Stimulated activated CD8-positive, alpha-beta memory T cell treated with anti-CD3 and anti-CD28 coated beads, Interleukin-7, amount 100 ng/mL, for 4 hours (primary cell): ENCODE measurements around the gene TBATA.
A peak's percentile ranks its signal among the peaks of the same experiment; 100 is the strongest.

Source experiments
- DNase-seq, 2 donors: peaks; one replicate each; pipeline ENCODE4 v3.0.0-alpha.2; 2020; ENCODE audit warnings: low read depth in 2 of 2

The TBATA gene

DNA sequence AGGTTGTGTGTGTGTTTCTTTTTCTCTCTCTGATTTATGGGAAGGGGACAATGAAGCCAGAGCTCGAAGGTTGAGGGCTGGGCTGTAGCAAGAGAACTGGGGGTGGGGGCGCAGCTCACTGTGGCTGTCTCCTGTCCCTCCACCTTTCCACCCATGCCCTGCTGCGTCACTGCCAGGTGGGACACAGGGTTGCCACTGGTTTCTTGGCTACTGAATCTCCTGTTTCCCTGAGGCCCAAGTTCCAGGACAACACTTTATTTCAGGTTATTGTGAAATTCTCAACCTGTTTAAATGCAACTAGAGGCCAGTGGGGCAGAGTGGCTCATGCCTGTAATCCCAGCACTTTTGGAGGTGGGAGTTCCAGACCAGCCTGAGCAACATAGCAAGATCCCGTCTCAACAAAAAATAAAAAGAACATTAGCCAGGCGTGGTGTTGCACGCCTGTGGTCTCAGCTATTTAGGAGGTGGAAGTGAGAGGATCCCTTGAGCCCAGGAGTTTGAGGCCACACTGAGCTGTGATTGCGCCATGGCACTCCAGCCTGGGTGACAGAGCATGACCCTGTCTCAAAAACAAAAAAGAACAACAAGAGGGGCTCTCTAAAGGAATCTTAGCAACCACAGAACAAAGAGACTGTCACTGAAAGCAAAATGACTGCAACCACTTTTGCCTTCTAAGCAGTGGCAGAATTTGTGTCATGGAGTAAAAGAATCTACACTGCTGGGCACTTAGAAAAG is 22.6 kb downstream of the TBATA start:
- DNase-seq: no peak

DNA sequence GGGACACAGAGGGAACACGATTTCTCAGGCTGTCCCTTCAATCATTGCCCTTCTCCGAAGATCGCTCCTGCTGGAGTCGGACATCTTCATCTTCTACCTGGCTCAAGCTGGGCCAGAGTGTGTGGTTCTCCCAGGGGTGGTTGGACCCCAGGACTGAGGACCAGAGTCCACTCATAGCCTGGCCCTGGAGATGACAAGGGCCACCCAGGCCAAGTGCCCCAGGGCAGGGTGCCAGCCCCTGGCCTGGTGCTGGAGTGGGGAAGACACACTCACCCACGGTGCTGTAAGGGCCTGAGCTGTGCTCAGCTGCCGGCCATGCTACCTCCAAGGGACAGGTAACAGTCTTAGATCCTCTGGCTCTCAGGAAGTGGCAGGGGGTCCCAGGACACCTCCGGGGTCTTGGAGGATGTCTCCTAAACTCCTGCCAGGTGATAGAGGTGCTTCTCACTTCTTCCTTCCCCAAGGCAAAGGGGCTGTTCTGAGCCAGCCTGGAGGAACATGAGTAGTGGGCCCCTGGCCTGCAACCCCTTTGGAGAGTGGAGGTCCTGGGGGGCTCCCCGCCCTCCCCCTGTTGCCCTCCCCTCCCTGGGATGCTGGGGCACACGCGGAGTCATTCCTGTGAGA is 23.3 kb downstream of the TBATA start:
- DNase-seq: no peak

DNA sequence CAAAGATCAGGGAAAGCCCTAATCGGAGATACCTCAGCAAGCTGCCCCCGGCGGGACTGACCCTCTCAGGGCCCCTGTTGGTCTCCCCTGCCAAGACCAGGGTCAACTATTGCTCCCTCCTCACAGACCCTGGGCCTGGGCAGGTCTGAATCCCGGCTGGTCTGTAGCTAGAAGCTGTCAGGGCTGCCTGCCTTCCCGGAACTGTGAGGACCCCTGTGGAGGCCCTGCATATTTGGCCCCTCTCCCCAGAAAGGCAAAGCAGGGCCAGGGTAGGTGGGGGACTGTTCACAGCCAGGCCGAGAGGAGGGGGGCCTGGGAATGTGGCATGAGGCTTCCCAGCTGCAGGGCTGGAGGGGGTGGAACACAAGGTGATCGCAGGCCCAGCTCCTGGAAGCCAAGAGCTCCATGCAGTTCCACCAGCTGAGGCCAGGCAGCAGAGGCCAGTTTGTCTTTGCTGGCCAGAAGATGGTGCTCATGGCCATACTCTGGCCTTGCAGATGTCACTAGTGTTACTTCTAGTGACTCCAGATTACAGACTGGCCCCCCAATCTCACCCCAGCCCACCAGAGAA is 24.1 kb downstream of the TBATA start:
- DNase-seq: no peak

DNA sequence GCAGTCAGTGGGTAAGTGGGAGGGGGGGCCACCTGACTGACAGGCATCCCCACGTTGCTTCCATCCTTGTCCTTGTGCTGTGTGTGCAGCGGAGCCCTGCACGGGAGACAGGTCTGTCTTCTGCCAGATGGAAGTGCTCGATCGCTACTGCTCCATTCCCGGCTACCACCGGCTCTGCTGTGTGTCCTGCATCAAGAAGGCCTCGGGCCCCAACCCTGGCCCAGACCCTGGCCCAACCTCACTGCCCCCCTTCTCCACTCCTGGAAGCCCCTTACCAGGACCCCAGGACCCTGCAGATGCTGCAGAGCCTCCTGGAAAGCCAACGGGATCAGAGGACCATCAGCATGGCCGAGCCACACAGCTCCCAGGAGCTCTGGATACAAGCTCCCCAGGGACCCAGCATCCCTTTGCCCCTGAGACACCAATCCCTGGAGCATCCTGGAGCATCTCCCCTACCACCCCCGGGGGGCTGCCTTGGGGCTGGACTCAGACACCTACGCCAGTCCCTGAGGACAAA is 24.8 kb downstream of the TBATA start:
- DNase-seq: no peak

DNA sequence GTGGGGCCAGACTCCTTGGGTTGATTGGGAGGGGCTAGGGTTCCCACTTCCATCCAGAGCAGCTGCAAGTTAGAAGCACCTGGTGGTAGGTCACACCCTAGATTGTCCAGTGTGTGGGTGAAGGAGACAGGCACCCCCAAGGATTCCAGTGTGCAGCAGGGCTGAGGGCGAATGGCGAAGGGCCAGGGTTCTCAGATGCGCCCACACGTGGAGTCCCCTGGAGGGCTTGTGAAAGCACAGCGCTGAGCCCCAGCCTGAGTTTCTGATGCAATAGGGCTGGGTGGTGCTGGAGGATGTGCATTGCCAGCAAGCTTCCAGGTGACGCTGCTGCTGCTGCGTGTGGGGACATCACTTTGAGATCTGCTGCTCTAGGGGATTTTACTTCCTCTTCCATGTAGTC is 25.4 kb downstream of the TBATA start:
- no peak for DNase-seq

DNA sequence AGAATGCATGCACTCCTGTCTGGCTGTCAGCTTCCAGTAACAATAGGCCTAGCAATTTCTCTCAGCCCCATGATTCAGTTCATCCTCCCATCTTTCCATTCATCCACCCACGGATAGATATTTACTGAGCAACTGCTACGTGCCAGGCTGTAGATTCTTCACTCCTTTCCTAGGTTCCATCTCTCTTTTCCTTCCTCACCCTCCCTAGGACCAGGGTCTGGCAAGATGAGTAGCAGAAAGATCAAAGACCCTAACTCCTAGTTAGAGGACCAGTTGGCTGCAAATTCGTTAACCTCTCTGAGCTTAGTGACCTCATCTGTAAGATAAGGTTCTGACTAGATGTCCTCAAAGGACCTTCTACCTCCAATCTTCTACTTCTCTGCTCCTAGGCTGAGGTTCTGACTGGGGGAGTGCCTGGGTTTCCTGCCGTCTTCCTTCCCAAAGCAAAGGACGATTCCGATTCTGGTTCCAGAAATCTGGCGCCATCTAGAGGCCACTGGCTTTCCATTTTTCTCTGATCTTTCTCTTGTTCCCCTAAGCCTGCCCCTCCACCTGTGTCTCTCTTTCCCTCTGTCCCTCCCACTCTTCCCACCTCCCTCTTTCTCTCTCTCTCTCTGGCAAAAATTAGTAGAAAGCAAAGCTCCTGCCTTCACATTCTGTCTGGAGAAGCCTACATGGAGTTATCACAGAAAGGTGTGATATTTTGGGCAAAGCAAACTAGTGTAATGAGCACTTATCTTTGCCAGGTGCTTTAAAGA is 26.2 kb downstream of the TBATA start:
- peak; percentile 33 to 42 for DNase-seq

DNA sequence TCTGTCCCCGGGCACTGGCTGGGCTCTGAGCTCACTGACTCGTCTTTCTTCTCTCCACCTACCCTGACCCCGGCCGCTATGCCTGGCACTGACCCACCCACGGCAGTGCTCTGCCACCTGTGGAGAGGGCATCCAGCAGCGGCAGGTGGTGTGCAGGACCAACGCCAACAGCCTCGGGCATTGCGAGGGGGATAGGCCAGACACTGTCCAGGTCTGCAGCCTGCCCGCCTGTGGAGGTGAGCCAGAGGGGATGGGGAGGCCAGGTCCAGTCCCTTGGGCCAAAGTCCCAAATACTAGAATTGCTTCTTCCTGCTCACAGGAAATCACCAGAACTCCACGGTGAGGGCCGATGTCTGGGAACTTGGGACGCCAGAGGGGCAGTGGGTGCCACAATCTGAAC is 27.3 kb downstream of the TBATA start:
- no peak for DNase-seq

DNA sequence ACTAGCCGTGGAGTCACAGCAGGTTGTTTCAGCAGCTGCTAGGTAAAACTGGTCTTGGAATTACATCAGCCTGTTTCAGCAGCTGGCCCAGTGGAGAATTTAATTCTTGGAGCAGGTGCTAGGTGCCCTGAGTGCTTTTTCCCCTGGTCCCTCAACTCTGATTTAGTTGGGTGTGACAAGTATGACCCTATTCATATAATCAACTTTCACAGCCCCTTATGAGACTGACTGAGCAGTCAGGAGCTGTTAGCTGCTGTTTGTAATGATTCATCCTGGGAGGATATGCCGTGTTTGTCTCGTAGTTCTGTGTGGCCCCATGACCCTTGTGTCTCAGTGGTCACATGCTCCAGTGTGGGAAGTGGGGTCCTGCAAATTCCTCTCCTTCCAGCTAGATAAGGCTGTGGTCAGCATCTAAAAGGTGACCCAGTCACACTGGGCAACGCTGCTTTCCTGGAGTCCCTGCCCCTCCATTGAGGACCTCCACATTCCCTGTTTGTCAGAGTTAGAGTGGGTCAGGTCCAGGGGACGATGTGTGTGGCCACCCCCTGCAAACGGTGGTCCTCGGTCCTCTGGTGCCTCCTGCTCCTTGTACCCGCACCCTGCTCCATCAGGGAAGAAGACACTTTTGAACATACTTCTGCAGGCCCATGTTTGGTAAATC is 28.3 kb downstream of the TBATA start:
- no peak for DNase-seq

DNA sequence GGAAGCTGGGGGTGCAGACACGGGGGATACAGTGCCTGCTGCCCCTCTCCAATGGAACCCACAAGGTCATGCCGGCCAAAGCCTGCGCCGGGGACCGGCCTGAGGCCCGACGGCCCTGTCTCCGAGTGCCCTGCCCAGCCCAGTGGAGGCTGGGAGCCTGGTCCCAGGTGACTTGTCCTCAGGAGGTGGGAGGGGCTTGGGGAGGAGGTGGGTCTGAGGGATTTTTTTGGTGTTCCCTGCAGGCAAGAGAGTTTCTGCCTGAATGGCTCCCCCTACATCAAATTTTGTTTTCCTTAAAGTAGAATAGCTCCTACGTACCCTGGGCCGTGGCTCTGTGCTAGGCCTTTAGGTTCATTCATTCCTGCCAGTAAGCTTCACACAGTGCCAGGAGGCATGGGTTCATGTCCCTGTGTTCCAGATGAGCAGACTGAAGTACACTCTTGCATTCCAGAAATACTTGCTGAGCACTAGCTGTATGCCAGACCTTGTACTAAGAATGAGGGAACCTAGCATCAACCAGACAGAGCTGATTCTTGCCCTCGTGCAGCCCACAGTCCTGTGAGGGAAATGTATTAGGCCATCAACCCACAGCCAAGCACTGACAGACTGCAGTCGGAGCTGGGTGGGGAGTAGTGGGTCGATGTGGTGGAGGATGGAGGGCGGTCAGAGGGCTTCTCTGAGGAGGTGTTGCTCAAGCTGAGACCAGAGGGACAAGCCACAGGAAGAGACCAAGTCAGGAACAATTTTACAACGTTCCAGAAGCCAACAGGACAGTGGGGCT is 31.1 kb downstream of the TBATA start:
- DNase-seq: no peak

DNA sequence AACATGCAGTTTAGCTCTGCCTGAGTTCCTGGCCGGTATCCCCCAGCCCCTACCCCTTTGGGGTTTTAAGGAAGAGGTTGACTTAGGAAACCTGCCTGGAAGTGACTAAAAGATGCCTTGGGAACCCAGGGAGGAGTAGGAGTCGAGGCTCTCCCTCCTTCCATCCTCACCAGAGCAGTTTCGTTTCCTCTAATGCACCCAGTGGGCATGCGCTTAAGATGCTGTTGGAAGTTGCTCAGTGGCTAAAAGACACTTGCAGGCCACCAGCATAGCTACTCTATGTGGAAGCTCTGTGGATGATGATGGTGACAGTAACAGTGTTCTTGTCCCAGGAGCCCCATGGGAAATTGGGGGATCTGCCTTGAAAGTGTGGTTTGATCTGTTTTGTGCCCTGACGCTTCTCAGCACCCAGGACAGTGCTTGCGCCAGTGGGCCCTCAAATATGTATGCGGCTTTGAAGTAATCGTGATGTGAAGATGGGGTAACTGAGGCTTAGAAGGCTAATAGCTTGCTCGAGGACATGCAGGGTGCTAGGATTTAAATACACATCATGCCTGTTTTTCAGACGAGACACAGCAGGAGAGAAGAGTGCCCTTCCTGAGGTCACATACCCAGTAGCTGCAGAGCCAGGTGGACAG is 32.0 kb downstream of the TBATA start:
- DNase-seq: no peak

DNA sequence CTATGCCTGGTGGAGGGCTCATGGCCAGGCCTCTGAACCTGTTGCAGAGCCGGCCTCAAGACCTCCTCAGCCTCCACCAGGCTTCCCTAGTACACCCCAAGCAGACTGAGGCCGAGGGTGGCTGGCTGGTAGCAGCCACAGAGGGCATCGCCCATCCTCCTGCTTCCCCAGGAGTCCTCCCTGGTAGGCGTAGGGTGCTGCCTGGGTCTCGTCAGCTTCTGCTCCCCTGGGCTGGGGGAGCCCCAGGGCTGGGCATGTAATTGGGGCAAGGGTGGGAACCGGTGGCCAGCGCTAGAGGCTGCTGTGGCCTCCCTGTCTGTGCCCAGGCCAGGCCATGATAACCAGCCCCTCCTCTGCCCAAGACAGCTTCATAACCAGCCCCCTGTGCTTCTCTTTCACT is 32.6 kb downstream of the TBATA start:
- no peak for DNase-seq

DNA sequence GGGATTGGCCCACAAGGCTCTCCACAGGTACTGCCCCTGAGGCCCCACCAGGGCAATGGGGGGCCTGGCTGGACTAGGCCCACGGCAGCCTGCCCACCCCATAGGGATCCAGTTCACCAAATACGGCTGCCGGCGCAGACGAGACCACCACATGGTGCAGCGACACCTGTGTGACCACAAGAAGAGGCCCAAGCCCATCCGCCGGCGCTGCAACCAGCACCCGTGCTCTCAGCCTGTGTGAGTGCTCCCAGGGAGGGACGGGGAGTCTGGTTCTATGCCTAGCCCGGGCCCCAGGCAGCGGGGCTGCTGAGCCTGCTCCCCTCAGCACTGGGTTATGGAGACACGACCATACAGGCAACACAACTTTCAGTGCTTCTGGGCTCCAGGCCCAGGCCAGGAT is 33.2 kb downstream of the TBATA start:
- no peak for DNase-seq

DNA sequence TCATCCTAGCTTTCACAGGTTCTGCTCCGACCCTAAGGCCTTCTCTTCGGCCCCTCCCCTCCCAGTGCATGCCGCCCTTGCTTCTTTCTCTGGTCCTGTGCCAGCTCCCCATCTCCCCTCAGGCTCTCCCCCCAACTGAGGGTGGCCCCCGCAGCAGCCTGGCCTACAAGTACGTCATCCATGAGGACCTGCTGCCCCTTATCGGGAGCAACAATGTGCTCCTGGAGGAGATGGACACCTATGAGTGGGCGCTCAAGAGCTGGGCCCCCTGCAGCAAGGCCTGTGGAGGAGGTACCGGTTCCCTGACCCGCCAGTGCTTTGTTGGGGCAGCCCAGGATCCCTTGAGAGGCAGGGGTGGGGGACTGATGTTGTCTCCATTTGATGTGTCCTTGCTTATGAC is 33.8 kb downstream of the TBATA start:
- DNase-seq: no peak

DNA sequence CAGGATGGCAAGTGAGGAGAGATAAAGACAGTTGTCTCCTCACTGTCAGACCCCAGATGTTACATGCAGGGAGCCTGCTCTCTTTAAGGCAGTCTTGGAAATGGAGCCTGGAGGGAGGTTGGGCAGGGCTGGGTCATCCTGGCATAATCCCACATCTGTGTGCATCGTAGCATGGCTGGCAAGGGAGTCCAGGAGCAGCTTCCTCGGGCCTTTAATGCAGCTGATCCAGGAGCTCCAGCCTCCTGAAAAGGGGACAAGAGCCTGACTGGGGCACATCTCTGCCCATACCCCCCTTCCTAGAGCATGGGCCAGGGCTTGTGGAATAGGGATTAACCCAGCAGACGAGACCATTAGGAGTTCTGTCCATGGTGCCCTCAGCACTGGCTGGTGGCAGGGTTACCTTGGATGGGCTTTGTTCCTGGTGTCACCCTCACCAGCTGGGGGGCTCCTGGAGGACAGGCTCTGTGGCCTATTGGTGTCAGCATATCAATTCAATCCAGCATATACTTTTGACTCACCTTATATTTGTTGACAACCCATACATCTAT is 34.9 kb downstream of the TBATA start:
- no peak for DNase-seq

DNA sequence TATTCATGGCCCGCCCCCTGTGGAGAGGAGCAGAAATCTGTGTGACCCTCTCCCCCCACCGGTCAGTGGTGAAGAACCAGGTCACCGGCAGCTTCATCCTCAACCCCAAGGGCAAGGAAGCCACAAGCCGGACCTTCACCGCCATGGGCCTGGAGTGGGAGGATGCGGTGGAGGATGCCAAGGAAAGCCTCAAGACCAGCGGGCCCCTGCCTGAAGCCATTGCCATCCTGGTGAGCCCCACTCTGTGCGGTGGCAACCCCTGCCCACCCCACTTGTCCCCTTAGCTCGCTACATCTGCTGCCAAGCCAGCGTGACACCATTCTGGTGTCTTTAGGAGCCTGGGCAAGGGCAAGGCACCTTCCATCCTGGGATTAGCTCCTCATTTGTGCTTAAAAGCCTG is 35.4 kb downstream of the TBATA start:
- DNase-seq: no peak

DNA sequence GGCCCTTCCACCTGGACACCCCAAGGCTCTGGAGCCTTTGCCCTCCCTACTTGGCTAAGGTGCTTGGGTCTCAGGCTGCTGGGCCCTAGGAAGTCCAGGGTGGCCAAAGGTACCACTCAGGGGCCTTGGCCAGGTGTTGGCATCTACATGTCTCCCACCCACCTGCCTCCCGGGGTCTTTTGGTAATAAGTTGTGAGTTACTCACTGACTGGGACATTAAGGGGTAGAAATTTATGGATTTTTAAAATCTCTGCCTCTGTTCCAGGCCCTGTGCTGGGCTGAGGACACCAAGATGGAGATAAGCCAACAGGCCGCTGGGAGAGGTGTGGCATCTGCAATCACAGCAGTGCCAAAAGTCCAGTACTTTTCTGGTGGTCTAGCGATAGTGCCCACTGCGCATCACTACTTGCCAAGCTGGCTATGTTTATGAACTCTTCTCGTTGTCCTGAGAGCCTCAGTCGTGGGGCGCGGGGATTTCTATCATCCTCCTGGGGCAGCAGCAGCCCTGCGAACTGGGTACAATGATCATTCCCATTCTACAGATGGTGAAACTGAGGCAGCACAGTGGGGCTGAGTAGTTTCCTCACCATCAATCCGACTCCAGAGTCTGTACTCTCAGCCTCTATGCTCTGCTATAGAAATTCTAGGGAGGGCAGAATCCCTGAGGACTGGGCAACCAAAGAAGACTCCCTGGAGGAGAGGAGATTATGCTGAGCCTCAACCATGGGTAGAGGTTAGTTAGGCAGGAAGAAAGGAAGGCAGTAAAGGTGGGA is 36.2 kb downstream of the TBATA start:
- DNase-seq: no peak

DNA sequence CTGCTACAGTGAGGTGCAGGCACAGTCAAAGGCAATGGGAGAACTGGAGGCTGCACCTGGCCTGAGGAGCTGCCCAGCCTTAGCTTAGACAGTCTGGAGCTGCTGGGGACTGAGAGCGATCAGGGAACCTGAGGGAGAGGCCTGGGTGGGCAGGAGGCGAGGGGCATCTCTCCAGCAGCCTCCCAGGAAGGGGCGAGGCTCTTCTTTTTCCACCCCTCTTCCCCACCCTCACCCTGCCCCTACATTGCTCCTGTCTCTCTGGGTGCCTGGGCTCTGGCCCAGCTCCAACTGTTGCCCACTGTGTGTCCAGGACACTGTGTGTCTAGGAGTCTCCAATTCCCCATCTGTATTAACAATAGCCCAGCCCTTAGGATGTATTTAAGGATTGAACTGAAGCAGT is 36.9 kb downstream of the TBATA start:
- no peak for DNase-seq

DNA sequence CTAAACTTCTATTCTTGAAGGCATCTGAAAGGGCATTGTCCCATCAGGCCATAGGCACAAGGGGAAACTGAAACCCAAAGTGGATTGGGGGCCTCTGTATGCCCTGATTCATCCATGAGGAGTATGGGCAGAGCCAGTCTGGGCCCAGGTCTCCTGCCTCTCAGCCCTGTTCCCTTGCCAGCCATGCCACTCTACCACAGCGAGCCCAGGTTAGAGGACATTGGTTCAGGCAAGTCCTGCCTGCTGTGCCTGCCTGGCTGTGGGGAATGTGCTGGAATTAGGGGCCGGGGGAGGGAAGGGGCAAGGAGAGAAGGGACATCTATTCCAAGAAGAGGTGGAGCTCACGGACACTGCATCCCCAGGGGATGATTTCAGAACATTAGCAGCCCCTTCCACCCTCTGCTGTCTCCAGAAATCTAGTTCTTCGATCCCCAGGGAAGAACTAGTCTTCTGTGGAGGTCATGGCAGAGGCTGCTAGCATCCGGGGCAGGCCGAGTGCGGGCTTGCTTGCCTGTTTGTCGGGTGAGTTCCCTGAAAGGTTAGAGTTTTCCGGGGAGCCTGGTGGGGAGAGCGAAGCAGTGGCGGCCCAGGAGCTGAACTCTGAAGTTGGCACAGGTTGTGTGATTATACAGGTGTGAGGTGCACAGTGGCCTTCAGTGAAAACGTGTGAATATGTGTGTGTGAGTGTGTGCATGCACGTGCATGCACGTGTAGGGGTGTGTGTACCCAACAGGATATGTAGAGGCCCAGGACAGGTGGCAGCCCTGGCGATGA is 37.8 kb downstream of the TBATA start:
- DNase-seq: no peak

DNA sequence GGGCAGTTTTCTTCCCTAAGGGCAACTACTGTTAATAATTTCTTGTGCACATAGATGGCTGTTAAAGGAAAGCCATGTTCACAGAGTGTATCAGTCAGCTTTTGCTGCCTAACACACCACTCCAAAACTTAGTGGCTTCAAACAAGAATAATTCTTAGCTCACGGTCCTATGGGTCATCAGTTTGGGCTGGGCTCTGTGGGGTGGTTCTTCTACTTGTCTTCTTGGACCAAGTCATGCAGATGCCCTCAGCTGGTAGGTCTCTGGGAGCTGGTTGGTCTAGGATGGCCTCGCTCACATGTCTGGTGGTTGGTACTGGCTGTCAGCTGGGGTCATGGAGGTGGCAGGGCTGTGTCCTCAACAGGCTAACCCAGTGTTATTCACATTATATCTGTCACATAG is 39.6 kb downstream of the TBATA start:
- DNase-seq: no peak
